C4-2B (cell line): ENCODE measurements around the gene CSGALNACT2.

ENCODE experiments used
- CTCF ChIP-seq: fragments of 450-650 bp; conservative IDR thresholded peaks from 2 replicates; pipeline ENCODE4 v1.5.1; 2017; ENCODE audit warnings: mild to moderate bottlenecking
- ZFX ChIP-seq: fragments of 450-650 bp; IDR thresholded peaks from 2 replicates; pipeline ENCODE4 v1.6.1; 2017

GRCh38 chr10:43160921-43161255 is 22.6 kb downstream of the CSGALNACT2 start:
- TF ChIP-seq CTCF (no peak), ZFX (no peak)
